PC-9 (cell line): ENCODE measurements around the gene DTNBP1.

Experiments
- EZH2 ChIP-seq: fragments of 200-600 bp; sonication (generic); IDR thresholded peaks from 2 replicates; pipeline ENCODE4 v1.8.0; 2017; ENCODE audit warnings: antibody characterized with exemption, low read depth
- TF ChIP-seq, protein P1 (sequence below): fragments of 200-600 bp; sonication (generic); conservative IDR thresholded peaks from 2 replicates; pipeline ENCODE4 v1.6.1; 2017; ENCODE audit warnings: mixed run types, antibody characterized with exemption, mild to moderate bottlenecking, moderate library complexity

DNA sequence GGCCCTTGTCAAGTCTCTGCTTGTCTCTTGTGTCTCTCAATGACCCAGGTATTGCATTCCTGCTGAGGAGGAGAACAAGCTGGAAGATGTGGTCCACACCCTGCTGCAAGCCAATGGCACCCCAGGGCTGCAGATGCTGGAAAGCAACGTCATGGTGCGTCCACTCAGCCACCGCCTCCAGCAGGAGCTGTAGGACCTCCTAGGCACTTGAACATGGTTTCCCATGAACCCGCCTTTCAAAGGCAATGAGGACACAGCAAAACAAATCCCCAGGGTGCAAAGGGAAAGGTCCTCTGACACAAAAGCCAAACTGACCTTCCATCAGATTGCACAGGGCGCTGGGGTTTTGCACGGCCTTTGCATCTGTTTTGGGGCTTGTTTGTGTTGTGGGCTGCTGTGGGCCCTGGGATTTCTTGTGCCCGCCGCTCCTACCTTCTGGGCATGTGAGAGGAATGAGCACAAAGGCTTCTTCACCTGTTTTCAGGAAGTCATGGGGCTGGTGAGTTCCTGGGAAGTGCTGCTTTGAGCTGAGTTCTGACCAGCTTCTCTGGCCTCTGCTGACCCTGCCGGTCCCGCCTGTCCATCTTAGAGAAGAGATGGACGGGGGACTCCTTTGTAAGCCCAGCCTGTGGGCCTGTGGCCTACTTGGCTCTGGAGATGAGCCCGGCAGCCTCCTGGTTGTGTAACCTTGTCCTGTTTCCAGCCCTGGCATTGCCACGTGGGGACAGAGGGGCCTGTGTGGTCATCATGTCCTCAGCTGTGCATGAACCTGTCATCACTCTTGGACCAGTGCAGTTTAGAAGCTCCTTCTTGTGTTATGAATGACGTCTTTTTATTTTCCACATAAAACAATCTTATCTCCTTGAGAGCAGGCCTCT, 151.3 kb downstream of the DTNBP1 start:
- TF ChIP-seq, protein P1, sequence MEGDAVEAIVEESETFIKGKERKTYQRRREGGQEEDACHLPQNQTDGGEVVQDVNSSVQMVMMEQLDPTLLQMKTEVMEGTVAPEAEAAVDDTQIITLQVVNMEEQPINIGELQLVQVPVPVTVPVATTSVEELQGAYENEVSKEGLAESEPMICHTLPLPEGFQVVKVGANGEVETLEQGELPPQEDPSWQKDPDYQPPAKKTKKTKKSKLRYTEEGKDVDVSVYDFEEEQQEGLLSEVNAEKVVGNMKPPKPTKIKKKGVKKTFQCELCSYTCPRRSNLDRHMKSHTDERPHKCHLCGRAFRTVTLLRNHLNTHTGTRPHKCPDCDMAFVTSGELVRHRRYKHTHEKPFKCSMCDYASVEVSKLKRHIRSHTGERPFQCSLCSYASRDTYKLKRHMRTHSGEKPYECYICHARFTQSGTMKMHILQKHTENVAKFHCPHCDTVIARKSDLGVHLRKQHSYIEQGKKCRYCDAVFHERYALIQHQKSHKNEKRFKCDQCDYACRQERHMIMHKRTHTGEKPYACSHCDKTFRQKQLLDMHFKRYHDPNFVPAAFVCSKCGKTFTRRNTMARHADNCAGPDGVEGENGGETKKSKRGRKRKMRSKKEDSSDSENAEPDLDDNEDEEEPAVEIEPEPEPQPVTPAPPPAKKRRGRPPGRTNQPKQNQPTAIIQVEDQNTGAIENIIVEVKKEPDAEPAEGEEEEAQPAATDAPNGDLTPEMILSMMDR, result no peak
- no peak for TF ChIP-seq EZH2
